Duodenal mucosa (tissue), 2 donors: ENCODE results near the gene AQP9.

Experiments
- H3K27ac ChIP-seq: one replicate; pipeline ENCODE4 v1.7.0; 2013; ENCODE audit warnings: low read depth, low read length
- H3K27me3 ChIP-seq, 2 donors: one replicate each; pipeline ENCODE4 v1.7.0; 2013; ENCODE audit warnings: low read length in 2 of 2, control low read depth in 1 of 2; ENCODE audit not compliant: insufficient read depth in 2 of 2, control insufficient read depth in 1 of 2
- H3K36me3 ChIP-seq, 2 donors: one replicate each; pipeline ENCODE4 v1.7.0; 2013; ENCODE audit warnings: low read length in 2 of 2, control low read depth in 1 of 2; ENCODE audit not compliant: insufficient read depth in 2 of 2, control insufficient read depth in 1 of 2
- H3K4me1 ChIP-seq, 2 donors: one replicate each; pipeline ENCODE4 v1.7.0; 2013; ENCODE audit warnings: low read length in 2 of 2, control low read depth in 1 of 2; ENCODE audit not compliant: insufficient read depth in 2 of 2, control insufficient read depth in 1 of 2
- H3K4me3 ChIP-seq, 2 donors: one replicate each; pipeline ENCODE4 v1.7.0; 2013; ENCODE audit warnings: low read length in 2 of 2, low read depth in 1 of 2
- H3K9ac ChIP-seq, 2 donors: one replicate each; pipeline ENCODE4 v1.7.0; 2013; ENCODE audit warnings: low read length in 2 of 2, low read depth in 1 of 2
- H3K9me3 ChIP-seq, 2 donors: one replicate each; pipeline ENCODE4 v1.7.0; 2013; ENCODE audit warnings: low read length in 2 of 2, control low read depth in 1 of 2; ENCODE audit not compliant: control insufficient read depth in 1 of 2

AQP9 gene

DNA sequence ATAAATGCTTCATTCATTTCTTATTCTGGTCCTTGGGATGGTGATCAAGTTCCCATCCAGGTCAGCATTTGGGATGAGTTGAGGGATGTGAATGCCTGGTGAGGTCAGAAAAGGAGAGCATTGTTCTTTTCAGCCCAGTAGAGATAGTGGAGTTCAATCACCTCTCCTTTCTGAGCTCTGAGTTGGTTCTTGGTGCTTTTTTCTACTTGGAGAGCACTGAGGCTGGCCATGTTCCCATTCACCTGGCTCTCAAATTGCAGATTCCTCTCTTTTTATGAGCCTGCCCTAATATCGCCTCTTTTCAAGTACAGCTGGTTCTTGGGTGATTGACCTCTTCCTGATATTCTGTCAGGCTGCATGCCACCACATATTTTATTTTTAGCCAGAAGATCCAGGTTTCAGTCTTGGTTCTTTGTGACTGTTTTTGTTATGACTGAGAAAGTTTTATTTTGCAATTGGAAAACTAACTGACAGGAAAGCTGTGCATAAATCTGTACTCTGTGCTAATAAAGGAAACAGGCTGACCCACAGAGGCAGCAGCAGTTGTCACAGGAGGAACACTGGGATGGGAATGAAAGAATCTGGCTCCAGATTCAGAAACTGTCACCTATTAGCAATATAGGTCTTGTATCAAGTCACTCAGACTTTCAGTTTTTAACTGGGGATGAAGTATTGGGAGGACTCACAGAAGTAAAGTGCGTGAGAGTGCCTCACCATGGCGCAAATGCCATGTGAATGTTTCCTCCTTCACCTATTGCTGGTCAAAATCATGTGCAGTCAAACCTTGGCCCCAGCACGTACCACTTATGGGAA, 10.7 kb downstream of the AQP9 start:
- Histone ChIP-seq H3K9me3 (no peaks in the 10 kb centered on the region), H3K4me3 (no peak overlapping the region), H3K36me3 (no peaks in the 10 kb centered on the region), H3K27me3 (no peaks in the 10 kb centered on the region), H3K27ac (no peak overlapping the region), H3K9ac (no peak overlapping the region), H3K4me1 (no peaks in the 10 kb centered on the region)

DNA sequence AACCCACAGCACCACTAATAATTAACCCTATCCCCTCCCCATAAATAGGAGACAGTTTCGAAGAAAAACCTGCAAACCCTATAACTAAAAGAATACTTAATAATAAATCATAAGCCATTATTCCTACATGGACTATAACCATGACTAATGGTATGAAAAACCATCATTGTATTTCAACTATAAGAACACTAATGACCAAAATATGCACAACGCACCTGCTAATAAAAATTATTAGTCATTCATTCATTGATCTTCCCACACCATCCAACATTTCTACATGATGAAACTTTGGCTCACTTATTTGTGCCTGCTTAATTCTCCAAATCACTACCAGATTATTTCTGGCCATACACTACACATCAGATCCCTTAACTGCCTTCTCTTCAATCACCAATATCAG, 16.6 kb downstream of the AQP9 start:
- no peaks in the 10 kb centered on the region for H3K4me1 ChIP-seq
- peaks cover 4 to 6% of the 10 kb centered on the region in 2 donors for H3K27me3 ChIP-seq
- H3K4me3 ChIP-seq = no peak overlapping the region
- H3K9ac ChIP-seq = no peak overlapping the region
- H3K36me3 ChIP-seq = no peaks in the 10 kb centered on the region
- no peaks in the 10 kb centered on the region for H3K9me3 ChIP-seq
- H3K27ac ChIP-seq = no peak overlapping the region

DNA sequence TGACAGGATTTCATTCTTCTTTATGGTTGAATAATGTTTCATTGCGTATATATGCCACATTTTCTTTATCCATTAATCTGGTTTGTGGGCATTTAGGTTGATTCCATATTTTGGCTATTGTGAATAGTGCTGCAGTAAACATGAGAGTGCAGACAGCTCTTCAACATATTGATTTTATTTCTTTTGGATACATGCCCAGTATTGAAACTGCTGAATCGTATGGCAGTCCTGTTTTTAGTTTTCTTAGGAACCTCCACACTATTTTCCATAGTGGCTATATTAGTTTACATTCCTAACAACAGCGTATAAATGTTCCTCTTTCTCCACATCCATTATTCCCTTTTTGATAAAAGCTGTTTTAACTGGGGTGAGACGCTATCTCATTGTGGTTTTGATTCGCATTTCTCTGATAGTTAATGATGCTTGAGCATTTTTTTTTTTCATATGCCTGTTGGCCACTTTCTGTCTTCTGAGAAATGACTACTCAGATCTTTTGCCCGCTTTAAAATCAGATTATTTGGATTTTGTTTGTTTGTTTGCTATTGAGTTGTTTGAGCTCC, 21.7 kb downstream of the AQP9 start:
- H3K9ac ChIP-seq = no peak overlapping the region

DNA sequence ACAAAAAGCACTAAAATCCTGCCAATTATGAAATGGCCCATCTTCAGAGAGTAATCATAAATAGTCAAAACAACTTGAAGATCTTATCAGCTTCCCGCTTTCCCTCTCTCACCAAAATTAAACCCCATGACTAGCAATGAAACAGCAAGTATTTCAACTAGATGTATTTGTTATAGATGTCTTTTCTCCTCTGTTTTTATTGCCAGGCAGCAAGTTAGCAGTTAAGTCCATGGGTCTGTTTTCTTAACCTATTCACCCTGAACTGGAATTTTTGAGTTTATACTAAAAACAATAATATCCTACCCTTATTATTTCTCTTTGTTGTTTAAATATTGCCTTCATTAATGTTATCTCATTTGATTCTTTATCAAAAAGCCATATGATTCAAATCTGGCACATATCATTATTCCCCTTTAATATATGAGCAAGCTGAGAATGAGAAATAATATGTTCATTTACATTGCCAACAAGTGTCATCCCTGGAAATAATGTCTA, 23.3 kb downstream of the AQP9 start:
- peaks cover 9 to 14% of the 10 kb centered on the region in 2 donors for H3K27me3 ChIP-seq
- H3K36me3 ChIP-seq = no peaks in the 10 kb centered on the region
- no peak overlapping the region for H3K9ac ChIP-seq
- no peak overlapping the region for H3K27ac ChIP-seq
- no peaks in the 10 kb centered on the region for H3K9me3 ChIP-seq
- H3K4me1 ChIP-seq = no peaks in the 10 kb centered on the region
- no peak overlapping the region for H3K4me3 ChIP-seq

More for the DNA sequence above, 21.7 kb downstream of the AQP9 start:
- no peaks in the 10 kb centered on the region for H3K36me3 ChIP-seq
- H3K27me3 ChIP-seq = peaks cover 9 to 14% of the 10 kb centered on the region in 2 donors
- no peaks in the 10 kb centered on the region for H3K9me3 ChIP-seq
- no peak overlapping the region for H3K27ac ChIP-seq
- no peaks in the 10 kb centered on the region for H3K4me1 ChIP-seq
- no peak overlapping the region for H3K4me3 ChIP-seq

DNA sequence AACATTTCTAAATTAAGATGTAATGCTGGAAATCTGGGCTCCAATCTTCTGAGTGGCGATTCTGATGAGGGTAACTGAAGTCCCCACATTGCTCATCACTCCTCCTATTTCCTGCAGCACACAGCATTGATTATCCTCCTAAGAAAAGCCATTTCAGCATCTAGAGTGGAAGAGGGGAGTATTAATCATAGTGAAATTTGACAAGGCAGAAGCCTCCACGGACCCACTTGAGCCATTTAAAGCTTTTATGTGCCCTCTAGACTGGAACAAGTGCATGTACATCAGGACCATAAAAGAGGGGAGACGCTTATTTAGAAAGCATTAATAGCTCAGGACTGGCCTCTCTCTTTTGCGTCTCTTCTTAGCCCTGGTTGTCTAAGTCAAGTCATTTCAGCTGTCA, 25.8 kb downstream of the AQP9 start:
- H3K4me1 ChIP-seq = no peaks in the 10 kb centered on the region
- no peak overlapping the region for H3K27ac ChIP-seq
- no peaks in the 10 kb centered on the region for H3K36me3 ChIP-seq
- H3K27me3 ChIP-seq = peaks cover 5 to 14% of the 10 kb centered on the region in 2 donors
- H3K9ac ChIP-seq = no peak overlapping the region
- no peaks in the 10 kb centered on the region for H3K9me3 ChIP-seq
- no peak overlapping the region for H3K4me3 ChIP-seq

DNA sequence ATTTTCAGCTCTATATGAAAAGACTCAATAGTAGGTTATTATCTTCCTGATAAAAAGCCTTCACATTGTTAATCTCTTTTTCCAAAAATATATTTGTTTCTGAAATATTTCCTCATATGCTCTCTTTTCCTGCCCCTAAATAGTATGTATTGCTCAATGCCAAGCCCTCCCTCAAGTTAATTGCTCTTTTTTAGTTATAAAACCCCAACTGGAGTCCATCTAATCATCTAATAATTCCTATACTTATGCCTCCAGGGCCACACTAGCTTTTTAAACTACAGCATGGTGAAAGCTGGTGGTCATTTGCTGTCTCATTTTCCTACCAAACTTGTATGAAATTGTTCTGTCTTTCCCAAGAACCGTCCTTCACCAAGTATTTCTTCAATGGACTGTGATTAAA, 26.7 kb downstream of the AQP9 start:
- Histone ChIP-seq H3K36me3 (no peaks in the 10 kb centered on the region), H3K27ac (no peak overlapping the region), H3K9ac (no peak overlapping the region), H3K4me3 (no peak overlapping the region), H3K27me3 (peaks cover 4 to 10% of the 10 kb centered on the region in 2 donors), H3K9me3 (no peaks in the 10 kb centered on the region), H3K4me1 (no peaks in the 10 kb centered on the region)

DNA sequence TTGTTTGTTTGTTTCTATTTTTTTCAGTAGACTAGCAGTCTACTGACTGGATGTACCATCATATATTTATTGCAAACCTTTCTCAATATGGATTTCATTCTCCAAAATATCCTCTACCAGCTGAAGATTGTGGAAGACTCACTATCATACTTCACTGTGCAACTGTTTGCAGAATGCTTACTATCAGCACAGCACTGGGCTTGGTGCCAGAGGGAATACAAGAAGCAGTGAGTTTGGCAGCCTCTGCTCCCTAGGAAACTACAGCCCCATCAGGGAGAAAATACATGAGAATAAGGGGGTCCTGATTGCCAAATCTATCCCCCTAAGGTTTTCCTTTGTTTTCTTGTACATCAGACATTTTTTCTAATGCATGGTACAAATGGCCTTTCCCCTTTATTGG, 27.5 kb downstream of the AQP9 start:
- H3K36me3 ChIP-seq = no peaks in the 10 kb centered on the region
- no peak overlapping the region for H3K4me3 ChIP-seq
- H3K9me3 ChIP-seq = no peaks in the 10 kb centered on the region
- no peaks in the 10 kb centered on the region for H3K4me1 ChIP-seq
- no peak overlapping the region for H3K27ac ChIP-seq
- peaks cover 3 to 10% of the 10 kb centered on the region in 2 donors for H3K27me3 ChIP-seq
- H3K9ac ChIP-seq = no peak overlapping the region

DNA sequence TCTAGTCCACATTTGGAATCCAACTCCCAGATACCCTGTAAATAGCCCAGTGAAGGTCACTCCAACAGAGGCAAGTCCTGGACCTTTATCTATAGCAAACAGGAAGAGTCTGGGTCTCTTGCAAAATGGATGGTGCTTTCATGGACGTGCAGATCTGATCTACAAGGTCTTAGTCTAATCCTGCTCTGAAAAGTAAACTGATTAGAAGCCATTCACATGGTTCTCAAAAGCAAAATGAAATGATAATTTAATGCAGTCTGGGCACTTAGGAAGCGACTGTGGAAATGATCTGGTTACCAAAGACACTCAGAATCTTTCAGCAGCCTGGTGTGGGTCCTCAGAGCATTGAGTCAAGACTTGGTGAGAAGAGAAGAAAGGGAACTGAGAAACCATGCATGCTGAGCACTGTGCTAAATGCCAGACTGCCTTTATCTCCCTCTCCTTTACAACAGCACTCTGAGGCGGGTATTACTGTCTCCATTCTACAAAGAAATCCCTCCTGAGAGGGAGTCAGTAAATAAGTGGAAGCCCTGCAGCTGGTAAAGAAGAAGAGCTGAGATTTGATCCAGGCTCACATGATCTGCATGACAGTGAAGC, 29.0 kb downstream of the AQP9 start:
- Histone ChIP-seq H3K27ac (no peak overlapping the region), H3K9me3 (no peaks in the 10 kb centered on the region), H3K27me3 (peaks cover 0 to 2% of the 10 kb centered on the region in 2 donors), H3K9ac (no peak overlapping the region), H3K4me3 (no peak overlapping the region), H3K36me3 (no peaks in the 10 kb centered on the region), H3K4me1 (no peaks in the 10 kb centered on the region)

DNA sequence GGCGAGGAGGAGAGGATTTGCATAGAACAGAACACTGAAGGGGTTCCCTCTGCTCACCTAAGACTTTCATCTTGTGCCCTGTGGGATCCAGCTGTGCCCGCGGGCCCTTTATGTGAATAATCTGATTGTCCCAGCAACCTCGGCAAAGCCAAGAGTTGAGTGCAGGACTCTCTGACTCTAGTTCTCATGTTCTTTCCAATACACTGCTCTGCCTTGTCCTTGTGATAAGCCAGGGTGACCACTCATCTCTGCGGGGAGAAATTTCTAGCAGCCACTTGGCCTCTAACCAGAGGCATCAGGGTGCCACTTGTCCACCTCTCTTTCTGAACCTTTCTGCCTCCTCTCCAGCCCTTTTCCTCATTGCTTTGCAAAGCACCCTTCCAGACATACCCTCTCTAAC, 31.8 kb downstream of the AQP9 start:
- H3K27me3 ChIP-seq = peaks cover 0 to 4% of the 10 kb centered on the region in 2 donors
- H3K27ac ChIP-seq = no peak overlapping the region
- no peak overlapping the region for H3K4me3 ChIP-seq
- H3K4me1 ChIP-seq = no peaks in the 10 kb centered on the region
- no peaks in the 10 kb centered on the region for H3K9me3 ChIP-seq
- no peak overlapping the region for H3K9ac ChIP-seq
- no peaks in the 10 kb centered on the region for H3K36me3 ChIP-seq

DNA sequence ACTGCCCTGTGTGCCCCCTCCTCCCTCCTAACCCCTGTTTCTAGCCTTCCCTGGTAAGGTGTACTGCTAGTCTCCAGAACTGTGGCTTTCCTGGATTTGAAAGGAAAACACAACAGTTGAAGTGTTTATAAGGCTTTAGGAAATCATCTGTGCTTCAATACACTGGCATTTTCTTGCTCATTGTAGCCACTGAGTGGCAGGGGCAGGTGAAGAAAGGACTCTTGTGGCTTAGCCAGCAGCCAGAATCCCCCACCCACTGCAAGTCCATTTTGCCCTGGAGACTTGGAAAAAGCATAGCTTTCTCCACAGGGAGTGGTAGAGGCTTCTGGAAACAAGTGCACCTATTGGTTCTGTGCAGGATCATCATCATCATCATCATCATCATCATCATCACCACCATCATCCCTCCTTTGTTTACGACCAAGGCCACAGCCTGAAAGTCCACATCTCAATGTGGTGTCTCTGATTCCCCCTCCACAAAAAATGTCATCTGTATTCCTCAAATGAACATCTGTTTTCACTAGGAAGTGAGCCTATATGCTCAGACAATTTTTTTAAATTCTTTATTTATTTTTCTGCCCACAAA, 33.4 kb downstream of the AQP9 start:
- no peak overlapping the region for H3K4me3 ChIP-seq
- H3K9me3 ChIP-seq = no peaks in the 10 kb centered on the region
- no peak overlapping the region for H3K9ac ChIP-seq
- no peak overlapping the region for H3K27ac ChIP-seq
- peaks cover 0 to 4% of the 10 kb centered on the region in 2 donors for H3K27me3 ChIP-seq
- no peaks in the 10 kb centered on the region for H3K36me3 ChIP-seq
- no peaks in the 10 kb centered on the region for H3K4me1 ChIP-seq
